Germinal center (tissue), 1 donor: Measurements from ENCODE around the gene MSL3B.
A peak's percentile ranks its signal among the peaks of the same experiment; 100 is the strongest.

Experiments used
- DNase-seq: peaks from one replicate; pipeline ENCODE4 v3.0.0; 2012; ENCODE audit warnings: mixed read lengths, low spot score

The MSL3B gene

GRCh38 chr2:233832414-233832813 lies 35.8 kb downstream of the MSL3B start:
- DNase-seq: no peak

GRCh38 chr2:233831861-233832260 lies 36.3 kb downstream of the MSL3B start:
- DNase-seq: no peak

- peak; percentile 21 for DNase-seq
These were observed 37.0 kb downstream of the MSL3B start for GRCh38 chr2:233831011-233831721.

GRCh38 chr2:233830111-233830802 lies 37.9 kb downstream of the MSL3B start:
- no peak for DNase-seq

- DNase-seq: no peak
These were observed 38.7 kb downstream of the MSL3B start for GRCh38 chr2:233829193-233830110.

GRCh38 chr2:233828546-233829192 lies 39.5 kb downstream of the MSL3B start:
- no peak for DNase-seq

- DNase-seq: no peak
These were observed 43.8 kb downstream of the MSL3B start for GRCh38 chr2:233824373-233824772.

- DNase-seq: no peak
These were observed 44.5 kb downstream of the MSL3B start for GRCh38 chr2:233823731-233824121.

GRCh38 chr2:233822781-233823730 lies 45.1 kb downstream of the MSL3B start:
- no peak for DNase-seq

- DNase-seq: no peak
These were observed 46.0 kb downstream of the MSL3B start for GRCh38 chr2:233822101-233822771.

GRCh38 chr2:233821709-233822100 lies 46.5 kb downstream of the MSL3B start:
- no peak for DNase-seq

- DNase-seq: no peak
These were observed 47.0 kb downstream of the MSL3B start for GRCh38 chr2:233821196-233821595.

GRCh38 chr2:233820774-233821105 lies 47.4 kb downstream of the MSL3B start:
- no peak for DNase-seq

- DNase-seq: no peak
These were observed 48.1 kb downstream of the MSL3B start for GRCh38 chr2:233819884-233820773.

GRCh38 chr2:233818639-233819621 lies 49.3 kb downstream of the MSL3B start:
- DNase-seq: no peak

GRCh38 chr2:233817995-233818638 lies 50.1 kb downstream of the MSL3B start:
- DNase-seq: no peak

- DNase-seq: no peak
These were observed 50.8 kb downstream of the MSL3B start for GRCh38 chr2:233817361-233817911.
